BJ (cell line): Measurements from ENCODE around the gene DCTPP1. TPM values are rescaled to one million over a fixed set of nuclear protein-coding genes. Genes with fewer than 3 reads are reported as not detected.

Experiments
- CTCF ChIA-PET: fragments of 350-600 bp; formaldehyde crosslinking; extraction: SDS; loops from one replicate; lab custom pipeline; 2021; ENCODE audit warnings: antibody characterized with exemption, inconsistent platforms; lab: Yijun Ruan, JAX
- POLR2A ChIA-PET: fragments of 300-600 bp; sonication (Branson Sonifier 250); formaldehyde crosslinking; extraction: SDS; loops from one replicate; lab custom pipeline; 2021; ENCODE audit warnings: antibody characterized with exemption; lab: Charles Lee
- DNase-seq: peaks from one replicate; pipeline ENCODE4 v3.0.0-alpha.2; 2011; ENCODE audit warnings: low read depth
- H3K27me3 ChIP-seq: 2 replicates; pipeline ENCODE4 v1.6.0; 2011; ENCODE audit warnings: low read length; ENCODE audit not compliant: control insufficient read depth, insufficient read depth
- H3K36me3 ChIP-seq: 2 replicates; pipeline ENCODE4 v1.5.1; 2011; ENCODE audit warnings: low read length; ENCODE audit not compliant: control insufficient read depth, insufficient read depth
- H3K4me3 ChIP-seq: 2 replicates; pipeline ENCODE4 v1.5.1; 2011; ENCODE audit warnings: low read depth, mild to moderate bottlenecking, control low read depth, low read length
- CTCF ChIP-seq: IDR thresholded peaks from 2 replicates; pipeline ENCODE4 v1.5.1; 2011; ENCODE audit warnings: low read depth, mild to moderate bottlenecking, control low read depth, inconsistent platforms, low read length, moderate library complexity; ENCODE audit not compliant: insufficient read depth
- polyA plus RNA-seq: library from polyadenylated mRNA; depleted of rRNA; stranded (reverse); fragments of >200 nt; gene quantifications from 2 replicates; pipeline ENCODE4 v1.2.3, GENCODE V29; 2011

The DCTPP1 gene
- polyA plus RNA-seq, 1 experiment = 33.9 TPM

GRCh38 chr16:30413112-30413806, 16.6 kb downstream of the DCTPP1 start:
- ChIA-PET CTCF (no interaction called here), POLR2A (no interaction called here)
- H3K4me3 ChIP-seq = no peak overlapping the region
- peaks cover 7% of the 10 kb centered on the region for H3K36me3 ChIP-seq
- H3K27me3 ChIP-seq = no peaks in the 10 kb centered on the region
- DNase-seq = no peak
- TF ChIP-seq CTCF = no peak

GRCh38 chr16:30409125-30410060, 20.4 kb downstream of the DCTPP1 start:
- H3K4me3 ChIP-seq = no peak overlapping the region
- CTCF ChIA-PET = interaction anchor here (0.6 to 2.4 kb wide), 21 partner anchors 8 to 318 kb away, joined by 3 to 11 read pairs (median 4); partner anchors contain the start of genes DCTPP1, GDPD3, SEPTIN1 and TBX6
- POLR2A ChIA-PET = no interaction called here
- TF ChIP-seq CTCF = peak; percentile 98
- DNase-seq = peak; percentile 17
- H3K27me3 ChIP-seq = no peaks in the 10 kb centered on the region
- H3K36me3 ChIP-seq = peaks cover 7% of the 10 kb centered on the region

GRCh38 chr16:30407804-30408534, 21.9 kb downstream of the DCTPP1 start:
- Histone ChIP-seq H3K4me3 (peak overlapping the region; percentile 57), H3K27me3 (no peaks in the 10 kb centered on the region), H3K36me3 (peaks cover 4% of the 10 kb centered on the region)
- no peak for TF ChIP-seq CTCF
- no peak for DNase-seq
- POLR2A ChIA-PET = interaction anchor here (0.6 to 0.9 kb wide), 3 partner anchors 10 to 760 kb away, joined by 3 to 8 read pairs (median 8); partner anchors contain the start of gene PRR14
- CTCF ChIA-PET = interaction anchor here (0.7 to 2.4 kb wide), 12 partner anchors 10 to 376 kb away, joined by 3 to 11 read pairs (median 4); partner anchors contain the start of genes DCTPP1, GDPD3, TBX6 and ZNF48

- no peaks in the 10 kb centered on the region for H3K27me3 ChIP-seq
- H3K36me3 ChIP-seq = peaks cover 4% of the 10 kb centered on the region
- CTCF ChIA-PET = interaction anchor here (1.0 to 2.4 kb wide), 9 partner anchors 9 to 364 kb away, joined by 3 to 6 read pairs (median 4); partner anchors contain the start of genes DCTPP1 and ZNF48
Observed at GRCh38 chr16:30407102-30407803, 22.6 kb downstream of the DCTPP1 start, which contains the start of gene ZNF771. TSS of gene ZNF771 (plus strand) at chr16:30407606. CDS start at chr16:30408054, 448 bp downstream.

More at GRCh38 chr16:30407102-30407803, 22.6 kb downstream of the DCTPP1 start, which contains the start of gene ZNF771:
- peak within 1 kb of the TSS; percentile 57 for H3K4me3 ChIP-seq
- TF ChIP-seq CTCF = no peak
- peak; percentile 18 for DNase-seq
- POLR2A ChIA-PET = interaction anchor here (0.9 kb wide), 1 partner anchor 10 kb away, joined by 3 read pairs; no protein-coding TSS in a partner anchor
